GM18868 (cell line): ENCODE results near the gene RAC2.

Experiments
- ATAC-seq: cut with Tn5 transposase; IDR thresholded peaks from one replicate; pipeline ENCODE4 v1.9.1; 2021; ENCODE audit warnings: mild to moderate bottlenecking, moderate library complexity; ENCODE audit not compliant: unreplicated experiment

Gene RAC2

DNA sequence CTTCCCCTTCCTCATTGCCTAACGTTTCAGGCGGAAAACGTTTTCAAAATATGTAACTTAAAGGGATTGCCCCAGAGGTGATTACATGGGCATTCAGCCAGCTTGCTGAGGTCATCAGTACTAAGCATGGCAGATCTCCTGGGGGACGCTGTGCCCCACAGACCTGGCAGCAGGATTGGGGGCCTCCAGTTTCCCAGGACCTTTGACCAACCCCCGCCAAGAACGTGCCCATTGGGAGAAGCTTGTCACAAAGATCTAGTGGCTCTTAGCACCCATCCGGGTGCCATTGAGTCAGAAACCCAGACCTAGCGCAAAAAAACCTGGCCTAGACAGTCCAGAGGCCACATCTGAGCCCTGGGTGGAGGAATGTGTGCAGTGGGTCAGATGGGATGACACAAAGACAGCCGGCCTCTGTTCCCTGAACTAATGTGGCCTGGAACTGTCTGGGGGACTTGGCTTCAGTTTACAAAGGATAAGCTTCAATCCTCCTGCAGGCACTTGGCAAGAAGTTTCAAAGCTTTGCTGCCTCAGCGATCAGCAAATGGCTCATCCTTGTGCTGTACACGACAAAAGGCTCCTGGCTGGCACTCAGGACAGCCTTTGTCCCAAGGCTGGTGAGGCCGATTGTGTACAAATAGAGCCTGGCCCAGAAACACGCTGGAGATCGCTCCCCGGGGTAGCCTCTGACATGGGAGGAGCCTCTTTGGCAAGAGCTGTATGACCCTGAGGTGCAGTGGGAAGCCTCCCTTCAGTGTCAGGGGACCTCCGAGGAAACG is 65.5 kb downstream of the RAC2 start:
- no peak for ATAC-seq

DNA sequence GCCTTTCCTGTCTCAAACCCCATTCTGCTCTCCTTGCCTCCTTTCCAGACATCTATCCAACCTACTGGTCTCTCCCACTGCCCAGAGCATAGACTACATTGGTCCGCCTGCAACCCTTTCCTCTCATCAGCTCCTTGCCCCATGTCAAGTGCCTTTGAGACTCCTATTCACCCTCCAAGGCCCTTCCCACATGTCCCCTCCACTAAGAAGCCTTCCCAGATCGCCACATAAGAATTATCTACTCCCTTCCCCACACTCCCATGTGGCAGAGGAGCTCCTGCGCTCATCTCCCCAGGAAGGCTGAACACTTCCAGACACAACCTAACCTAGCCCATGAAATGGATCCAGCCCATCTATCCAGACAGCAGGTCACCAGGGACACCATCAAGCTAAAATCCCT is 66.3 kb downstream of the RAC2 start:
- ATAC-seq = no peak

- ATAC-seq = no peak
These were observed 66.8 kb downstream of the RAC2 start for GRCh38 chr22:37177221-37177620.

DNA sequence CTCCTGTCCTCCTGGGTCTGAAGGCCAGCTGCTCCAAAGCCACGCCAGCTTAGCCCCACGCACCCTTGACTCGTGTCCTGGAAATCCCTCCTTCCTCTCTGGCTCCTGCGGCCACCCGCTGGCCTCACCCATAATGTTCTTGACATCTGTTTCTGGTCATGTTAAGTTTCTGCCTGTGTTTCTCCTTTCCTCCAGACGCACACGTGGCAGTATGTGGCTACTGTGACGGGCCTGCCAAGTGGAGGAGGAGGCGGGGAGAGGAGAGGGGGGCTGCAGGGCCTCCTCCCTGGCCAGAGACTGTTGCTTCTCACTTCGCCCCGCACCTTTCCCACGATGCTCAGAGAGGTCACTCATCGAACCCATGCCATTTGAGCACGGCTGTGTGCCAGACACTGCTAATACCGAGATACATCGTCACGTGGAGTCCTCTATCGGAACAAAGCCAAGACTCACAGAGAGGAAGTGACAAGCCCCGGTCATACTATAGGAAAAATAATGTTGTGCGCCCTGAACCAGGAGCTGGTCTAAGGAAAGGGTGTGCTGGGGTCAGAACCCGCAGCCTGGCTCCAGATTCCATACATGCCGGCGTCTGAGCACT is 67.5 kb downstream of the RAC2 start:
- no peak for ATAC-seq

DNA sequence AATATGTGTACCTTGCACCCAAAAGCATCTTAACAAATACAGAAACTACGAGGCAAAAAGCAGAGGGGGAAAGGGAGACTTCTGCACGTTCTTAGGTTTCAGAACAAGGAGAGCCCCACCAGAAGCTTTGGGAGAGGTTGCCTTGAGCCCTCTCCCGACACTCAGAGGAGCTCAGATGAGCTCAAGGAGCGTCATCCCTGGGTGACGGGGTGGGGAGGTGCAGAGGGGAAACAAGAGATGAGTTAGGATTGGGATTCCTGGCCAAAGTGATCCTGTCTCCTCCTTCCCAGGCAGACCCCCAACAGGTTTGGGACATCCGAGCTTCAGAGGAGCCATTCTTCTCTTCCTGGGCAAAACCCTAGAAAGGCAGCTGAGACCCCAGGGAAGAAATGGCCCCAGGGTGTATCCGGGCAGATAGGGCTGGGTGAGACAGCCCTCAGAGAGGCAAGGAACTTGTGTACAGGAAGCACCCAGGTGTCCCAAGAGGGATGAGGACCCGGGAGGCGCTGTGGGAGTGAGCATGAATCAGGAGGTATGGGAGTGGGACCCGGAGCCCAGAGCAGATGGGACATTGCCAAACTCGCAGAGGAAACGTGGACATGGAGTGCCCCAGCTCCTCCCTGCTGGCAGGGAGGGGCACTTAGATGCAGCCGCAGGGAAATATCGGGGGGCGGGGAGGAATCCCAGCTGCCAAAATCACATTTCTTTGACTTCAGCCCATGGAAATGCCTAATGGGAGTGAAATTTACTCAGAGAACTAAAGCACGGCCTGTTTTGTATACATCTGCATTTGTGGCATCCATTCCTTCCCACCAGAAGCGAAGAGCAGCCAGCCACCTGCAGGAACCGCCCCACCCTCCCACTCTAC is 68.4 kb downstream of the RAC2 start:
- ATAC-seq = no peak
